Gastrocnemius medialis (tissue), 4 donors: ENCODE measurements around the gene COX15. TPM values are rescaled to one million over a fixed set of nuclear protein-coding genes. Genes with fewer than 3 reads are reported as not detected.

Experiments
- ATAC-seq, 2 donors: fragments of 150-250 bp; one replicate each; pipeline ENCODE4 v1.9.1; 2016
- DNase-seq, 2 donors: peaks; one replicate each; pipeline ENCODE4 v3.0.0-alpha.2; 2019
- H3K27ac ChIP-seq, 4 donors: fragments of 200-600 bp; sonication (generic); 1 replicate in 1 of 4; 2 replicates in 3 of 4; pipeline ENCODE4 v1.5.1; 2016 to 2018; ENCODE audit warnings: mild to moderate bottlenecking in 2 of 4, moderate library complexity in 1 of 4
- H3K27me3 ChIP-seq, 3 donors: fragments of 200-600 bp; sonication (generic) in 2 of 3; 1 replicate in 1 of 3; 2 replicates in 2 of 3; pipeline versions ENCODE4 v1.5.1 to v1.6.0; 2016 to 2019; ENCODE audit warnings: mild to moderate bottlenecking in 1 of 3, moderate library complexity in 1 of 3
- H3K36me3 ChIP-seq, 2 donors: fragments of 200-600 bp; sonication (generic) in 1 of 2; one replicate each; pipeline ENCODE4 v1.5.1; 2017 to 2018
- H3K4me1 ChIP-seq, 2 donors: fragments of 200-600 bp; sonication (generic) in 1 of 2; one replicate each; pipeline ENCODE4 v1.5.1; 2016 to 2017; ENCODE audit warnings: mild to moderate bottlenecking in 2 of 2
- H3K4me3 ChIP-seq, 4 donors: fragments of 200-600 bp; sonication (generic) in 3 of 4; 1 replicate in 1 of 4; 2 replicates in 3 of 4; pipeline ENCODE4 v1.5.1; 2016 to 2019; ENCODE audit warnings: mild to moderate bottlenecking in 2 of 4
- H3K9me3 ChIP-seq, 3 donors: fragments of 200-600 bp; sonication (generic) in 2 of 3; 1 replicate in 1 of 3; 2 replicates in 2 of 3; pipeline ENCODE4 v1.5.1; 2016 to 2019
- POLR2A ChIP-seq, 2 donors: fragments of 450-650 bp; IDR thresholded peaks; one replicate each; pipeline ENCODE4 v1.6.1; 2017; ENCODE audit warnings: antibody characterized with exemption in 2 of 2, mild to moderate bottlenecking in 2 of 2, moderate library complexity in 2 of 2
- in situ Hi-C, 4 donors: fragments of 200-750 bp; cut with MboI; loops; one replicate each; pipeline versions ENCODE4 v1.15.0 to v1.8.0; 2017; ENCODE audit warnings: low sequenced_read_pairs in 4 of 4
- intact Hi-C: fragments of 100-400 bp; cut with DNase I; formaldehyde crosslinking; loops from one replicate; pipeline ENCODE4 v1.15.1; 2023; ENCODE audit warnings: low total_unique reads
- total RNA-seq, 4 donors: library from RNA; depleted of rRNA; stranded (reverse); fragments of >200 nt; gene quantifications; one replicate each; pipeline versions ENCODE4 v1.1.0 to v1.2.3, GENCODE V29; 2016
- TF ChIP-seq, protein P1 (sequence below), 5 experiments: fragments of 450-650 bp in 3 of 5; fragments of 200-600 bp in 2 of 5; sonication (generic) in 2 of 5; IDR thresholded peaks in 4 of 5; conservative IDR thresholded peaks in 1 of 5; 1 replicate in 4 of 5; 2 replicates in 1 of 5; pipeline ENCODE4 v1.5.1; 2016 to 2019; ENCODE audit warnings: antibody characterized with exemption in 5 of 5, mild to moderate bottlenecking in 3 of 5, moderate library complexity in 3 of 5

COX15 gene
- total RNA-seq, 4 donors from 2014 or later: 28.1 to 45.3 (median 32.5) TPM

DNA sequence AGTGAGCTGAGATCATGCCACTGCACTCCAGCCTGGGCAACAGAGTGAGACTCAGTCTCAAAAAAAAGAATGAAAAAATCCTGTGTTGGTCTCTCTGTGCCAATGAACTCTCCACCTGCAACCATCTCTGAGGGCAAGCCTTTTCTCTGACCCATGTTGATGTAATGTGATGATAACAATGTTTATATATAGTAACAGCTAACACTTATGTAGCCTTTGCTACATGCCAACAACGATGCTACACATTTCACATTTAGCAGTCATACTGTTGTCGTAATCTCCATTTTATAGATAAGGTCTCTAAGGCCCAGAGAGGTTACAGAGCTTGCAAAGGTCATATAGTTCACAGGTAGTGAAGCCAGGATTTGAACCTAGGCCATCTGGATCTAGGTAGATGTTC lies 11.5 kb downstream of the COX15 start:
- no peak for ATAC-seq
- Histone ChIP-seq H3K27ac (no peak overlapping the region), H3K9me3 (no peaks in the 10 kb centered on the region), H3K36me3 (peaks cover 0 to 95% of the 10 kb centered on the region in 2 donors), H3K4me1 (no peaks in the 10 kb centered on the region), H3K4me3 (no peak overlapping the region), H3K27me3 (no peaks in the 10 kb centered on the region)
- TF ChIP-seq POLR2A (IDR thresholded peaks at IDR 0.05): no peak
- in situ Hi-C loops (loop anchor here in 2 of 4 donors (25.0 kb wide), 1 partner anchor 283 kb away; the partner anchor contains the start of gene GOT1 (in 2 of the 2)), intact Hi-C loops (no loop called here)
- no peak for DNase-seq

DNA sequence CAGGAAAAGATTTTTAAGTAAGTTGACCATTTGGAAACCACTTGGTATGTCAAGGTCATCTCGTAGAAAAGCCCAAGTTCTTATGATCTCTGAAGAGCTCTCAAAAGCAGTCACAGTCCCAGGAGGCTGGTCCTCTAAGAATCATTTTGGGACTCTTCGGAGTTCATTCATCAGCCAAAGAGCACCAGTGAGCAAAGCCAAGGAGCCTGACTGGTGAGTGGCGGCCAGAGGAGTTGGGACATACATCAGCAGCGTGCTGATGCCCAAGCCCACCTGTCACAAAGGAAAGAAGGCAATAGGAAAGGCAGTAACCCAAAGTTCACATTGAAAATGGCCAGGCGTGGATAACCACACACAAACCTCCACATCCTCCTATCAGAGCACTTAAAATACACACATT lies 17.5 kb downstream of the COX15 start:
- no peaks in the 10 kb centered on the region for H3K9me3 ChIP-seq
- ATAC-seq: no peak
- TF ChIP-seq POLR2A (IDR thresholded peaks at IDR 0.05): no peak
- TF ChIP-seq, protein P1, sequence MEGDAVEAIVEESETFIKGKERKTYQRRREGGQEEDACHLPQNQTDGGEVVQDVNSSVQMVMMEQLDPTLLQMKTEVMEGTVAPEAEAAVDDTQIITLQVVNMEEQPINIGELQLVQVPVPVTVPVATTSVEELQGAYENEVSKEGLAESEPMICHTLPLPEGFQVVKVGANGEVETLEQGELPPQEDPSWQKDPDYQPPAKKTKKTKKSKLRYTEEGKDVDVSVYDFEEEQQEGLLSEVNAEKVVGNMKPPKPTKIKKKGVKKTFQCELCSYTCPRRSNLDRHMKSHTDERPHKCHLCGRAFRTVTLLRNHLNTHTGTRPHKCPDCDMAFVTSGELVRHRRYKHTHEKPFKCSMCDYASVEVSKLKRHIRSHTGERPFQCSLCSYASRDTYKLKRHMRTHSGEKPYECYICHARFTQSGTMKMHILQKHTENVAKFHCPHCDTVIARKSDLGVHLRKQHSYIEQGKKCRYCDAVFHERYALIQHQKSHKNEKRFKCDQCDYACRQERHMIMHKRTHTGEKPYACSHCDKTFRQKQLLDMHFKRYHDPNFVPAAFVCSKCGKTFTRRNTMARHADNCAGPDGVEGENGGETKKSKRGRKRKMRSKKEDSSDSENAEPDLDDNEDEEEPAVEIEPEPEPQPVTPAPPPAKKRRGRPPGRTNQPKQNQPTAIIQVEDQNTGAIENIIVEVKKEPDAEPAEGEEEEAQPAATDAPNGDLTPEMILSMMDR (IDR thresholded peaks at IDR 0.05 in 4 of 5, conservative IDR thresholded peaks at IDR 0.05 in 1 of 5): no peak
- DNase-seq: no peak
- no peaks in the 10 kb centered on the region for H3K4me1 ChIP-seq
- H3K36me3 ChIP-seq: peaks cover 0 to 56% of the 10 kb centered on the region in 2 donors
- in situ Hi-C loops (loop anchor here in 3 of 4 donors (10.0 to 25.0 kb wide), 2 partner anchors 100 to 277 kb away; partner anchors contain the start of gene GOT1 (in 2 of the 3)), intact Hi-C loops (loop anchor here (5.0 kb wide), 2 partner anchors 102 to 282 kb away; partner anchors contain the start of gene GOT1)
- H3K27me3 ChIP-seq: no peaks in the 10 kb centered on the region
- H3K4me3 ChIP-seq: no peak overlapping the region
- H3K27ac ChIP-seq: no peak overlapping the region

DNA sequence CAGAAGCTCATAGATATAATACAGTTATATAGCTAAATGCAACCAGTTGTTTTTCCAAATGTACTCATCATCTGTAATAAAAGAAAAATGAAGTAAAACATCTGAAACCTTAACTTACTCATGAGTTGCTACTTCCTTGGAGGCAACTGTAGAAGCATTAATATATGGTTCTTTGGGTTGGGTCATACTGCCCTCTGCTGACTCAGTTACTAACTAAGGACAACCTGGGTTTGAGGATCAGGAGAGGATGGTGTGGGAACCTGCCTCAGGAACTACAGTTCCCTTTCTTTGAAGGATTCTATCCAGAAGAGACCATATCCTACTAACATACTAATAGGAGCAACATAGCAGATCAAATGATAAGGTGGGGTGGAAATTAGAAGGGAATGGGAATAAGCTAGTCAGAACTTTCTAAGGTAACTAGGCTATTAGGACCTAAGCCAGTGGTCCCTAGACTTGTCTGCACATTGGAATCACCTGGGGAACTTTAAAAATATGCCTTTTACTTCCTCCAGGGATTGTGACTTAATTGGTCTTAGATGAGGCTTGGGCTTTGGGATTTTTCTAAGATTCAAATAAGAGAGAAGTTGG lies 20.7 kb downstream of the COX15 start:
- peak; percentile 54 to 75 for ATAC-seq
- Histone ChIP-seq H3K4me3 (no peak overlapping the region), H3K27ac (no peak overlapping the region), H3K36me3 (peaks cover 0 to 28% of the 10 kb centered on the region in 2 donors), H3K27me3 (no peaks in the 10 kb centered on the region), H3K9me3 (no peaks in the 10 kb centered on the region), H3K4me1 (no peaks in the 10 kb centered on the region)
- no peak for DNase-seq
- TF ChIP-seq POLR2A (IDR thresholded peaks at IDR 0.05): no peak
- TF ChIP-seq, protein P1 (IDR thresholded peaks at IDR 0.05 in 4 of 5, conservative IDR thresholded peaks at IDR 0.05 in 1 of 5): peak in 3 of 5 experiments; percentile 25 to 52 (median 34)
- in situ Hi-C loops: loop anchor here in 3 of 4 donors (10.0 to 25.0 kb wide), 2 partner anchors 96 to 274 kb away; partner anchors contain the start of gene GOT1 (in 2 of the 3)
- intact Hi-C loops: loop anchor here (2.0 to 5.0 kb wide), 3 partner anchors 99 to 279 kb away; partner anchors contain the start of gene GOT1

DNA sequence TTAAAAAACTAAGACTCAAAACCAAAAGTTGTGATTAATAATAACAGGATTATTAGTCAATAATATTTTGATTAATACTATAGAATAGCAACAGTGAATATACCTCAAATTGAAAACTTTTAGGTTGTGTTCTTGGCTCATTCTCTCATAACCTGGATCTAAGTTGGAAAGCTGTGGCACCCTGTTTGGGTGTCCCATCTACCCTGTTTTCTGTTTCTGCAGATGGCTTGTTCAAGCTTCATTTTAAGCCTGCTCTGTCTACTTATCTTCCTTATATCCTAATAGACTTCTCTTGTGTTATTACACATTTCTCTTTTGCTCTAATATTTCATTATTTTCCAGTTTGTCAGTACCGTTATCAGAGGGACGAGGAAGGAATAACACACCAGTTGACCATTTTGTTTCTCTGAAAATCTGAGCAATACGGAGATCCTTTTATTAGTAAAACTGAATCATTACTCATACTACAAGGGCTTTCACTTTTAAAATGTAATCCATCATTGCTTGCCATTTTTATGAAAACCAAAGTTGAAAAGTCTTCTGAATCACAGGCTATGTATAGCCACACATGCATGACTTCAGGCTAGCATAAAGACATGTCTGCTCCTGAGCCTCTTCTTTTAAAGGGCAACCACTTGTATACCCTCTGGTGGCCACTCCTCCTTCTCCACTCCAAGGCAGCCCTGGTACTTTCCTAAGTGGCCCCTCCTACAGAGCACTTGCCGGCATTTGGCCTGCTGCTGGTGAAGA lies 22.3 kb downstream of the COX15 start:
- intact Hi-C loops (loop anchor here (2.0 to 5.0 kb wide), 4 partner anchors 97 to 317 kb away; partner anchors contain the start of gene GOT1), in situ Hi-C loops (loop anchor here in 3 of 4 donors (10.0 to 25.0 kb wide), 2 partner anchors 95 to 272 kb away; partner anchors contain the start of gene GOT1 (in 2 of the 3))
- Histone ChIP-seq H3K27me3 (no peaks in the 10 kb centered on the region), H3K9me3 (no peaks in the 10 kb centered on the region), H3K27ac (peak overlapping the region in 1 of 4 donors; percentile 36), H3K4me3 (no peak overlapping the region), H3K4me1 (no peaks in the 10 kb centered on the region), H3K36me3 (peaks cover 0 to 14% of the 10 kb centered on the region in 2 donors)
- DNase-seq (no peak), ATAC-seq (peak in 1 of 2 donors; percentile 68)
- TF ChIP-seq, protein P1 (IDR thresholded peaks at IDR 0.05 in 4 of 5, conservative IDR thresholded peaks at IDR 0.05 in 1 of 5): no peak
- no peak for TF ChIP-seq POLR2A (IDR thresholded peaks at IDR 0.05)
